ENCODE data around the gene RXRB.
"Not testable (repeated sequence)": the region's sequence is repeated elsewhere in the genome, so short reads cannot be mapped to it uniquely, and the experiment has no call there.

RXRB gene

GRCh38 chr6:33160728-33161344 lies 39.6 kb downstream of the RXRB start:
- peak; percentile 60 for DNase-seq

DNA sequence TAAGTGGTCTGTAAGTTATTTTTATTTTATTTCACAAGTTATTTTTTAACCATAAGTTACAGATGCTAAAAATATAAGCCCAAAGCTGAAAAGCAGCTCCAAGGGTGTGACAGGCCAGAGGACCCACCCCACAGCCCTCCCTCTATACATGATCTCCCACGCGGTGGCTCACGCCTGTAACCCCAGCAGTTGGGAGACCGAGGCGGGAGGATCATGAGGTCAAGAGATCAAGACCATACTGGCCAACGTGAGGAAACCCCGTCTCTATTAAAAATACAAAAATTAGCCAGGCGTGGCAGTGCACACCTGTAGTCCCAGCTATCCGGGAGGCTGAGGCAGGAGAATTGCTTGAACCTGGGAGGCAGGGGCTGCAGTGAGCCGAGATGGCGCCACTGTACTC lies 40.4 kb downstream of the RXRB start:
- DNase-seq = no peak

- DNase-seq = no peak
These were observed 43.5 kb downstream of the RXRB start for GRCh38 chr6:33156964-33157363.

- DNase-seq = no peak
These were observed 43.9 kb downstream of the RXRB start for GRCh38 chr6:33156561-33156960.

DNA sequence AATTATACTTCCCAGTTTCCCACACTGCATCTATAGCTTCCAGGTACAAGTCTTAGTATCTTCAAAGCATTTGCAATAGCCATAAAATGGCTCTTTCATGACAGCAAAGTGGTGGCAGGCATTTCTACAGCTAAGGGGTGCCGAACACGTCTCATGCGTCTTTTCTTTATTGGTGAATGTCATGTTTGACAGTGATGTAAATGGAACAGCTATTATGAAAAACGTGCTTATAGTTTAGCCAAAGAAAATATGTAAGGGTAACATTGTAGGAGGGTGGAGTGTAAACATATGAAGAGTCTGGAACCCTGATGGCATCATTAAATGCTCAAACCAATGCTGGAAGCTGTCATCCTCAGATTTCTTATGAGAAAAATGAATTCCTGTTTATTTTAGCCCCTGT lies 46.1 kb downstream of the RXRB start:
- no peak for DNase-seq

GRCh38 chr6:33151050-33151449 lies 49.4 kb downstream of the RXRB start:
- no peak for DNase-seq

DNA sequence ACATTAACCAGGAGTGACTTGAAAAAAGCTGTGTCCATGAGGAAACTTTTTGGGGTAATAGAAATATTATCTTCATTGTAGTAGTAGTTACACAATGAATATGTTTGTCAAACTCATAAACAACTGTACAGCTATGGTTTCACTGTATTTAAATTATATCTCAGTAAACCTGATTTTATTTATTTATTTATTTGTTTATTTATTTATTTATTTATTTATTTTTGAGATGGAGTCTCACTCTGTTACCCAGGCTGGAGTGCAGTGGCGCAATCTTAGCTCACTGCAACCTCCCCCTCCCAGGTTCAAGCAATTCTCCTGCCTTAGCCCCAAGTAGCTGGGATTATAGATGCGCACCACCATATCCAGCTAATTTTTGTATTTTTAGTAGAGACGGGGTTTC lies 49.9 kb downstream of the RXRB start:
- not testable (repeated sequence) for DNase-seq

DNA sequence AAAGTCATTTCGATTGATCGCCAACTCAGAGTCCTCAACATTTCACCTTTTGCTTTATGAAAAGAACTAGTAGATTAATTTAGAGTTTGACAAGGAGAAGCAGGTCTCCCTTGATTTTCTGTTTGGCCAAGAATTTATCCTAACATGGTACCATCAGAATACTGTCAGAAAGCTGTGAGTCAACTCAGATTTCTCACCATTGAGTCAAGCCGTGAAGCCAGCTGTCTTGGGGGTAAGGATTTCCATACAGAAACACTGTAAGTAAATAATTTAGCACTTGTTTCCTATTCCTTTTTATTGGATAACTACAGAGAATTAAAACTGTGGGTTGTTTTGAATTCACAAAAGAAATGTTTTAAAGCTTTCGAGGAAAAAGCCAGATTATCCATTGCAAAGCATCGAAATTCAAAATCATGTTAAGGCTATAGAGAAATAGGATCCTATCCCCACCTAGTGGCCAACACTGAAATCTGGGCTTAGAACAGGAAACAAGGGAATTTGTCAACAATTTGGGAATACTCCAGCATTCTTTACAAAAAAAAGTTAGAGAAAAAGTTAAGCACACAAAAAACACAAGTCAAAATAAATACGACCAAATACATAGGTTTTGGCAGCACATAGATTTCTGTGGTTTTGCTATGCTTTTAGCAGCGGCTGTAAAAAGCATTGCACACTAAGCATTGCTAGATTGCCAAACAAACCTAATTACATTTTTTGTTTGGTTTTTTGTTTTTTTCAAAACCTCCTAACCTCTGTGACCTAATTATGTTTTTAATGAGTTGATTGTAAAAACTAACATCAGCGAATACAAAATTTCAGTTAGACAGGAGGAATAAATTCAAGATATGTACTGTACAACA lies 52.4 kb downstream of the RXRB start:
- DNase-seq = no peak

DNA sequence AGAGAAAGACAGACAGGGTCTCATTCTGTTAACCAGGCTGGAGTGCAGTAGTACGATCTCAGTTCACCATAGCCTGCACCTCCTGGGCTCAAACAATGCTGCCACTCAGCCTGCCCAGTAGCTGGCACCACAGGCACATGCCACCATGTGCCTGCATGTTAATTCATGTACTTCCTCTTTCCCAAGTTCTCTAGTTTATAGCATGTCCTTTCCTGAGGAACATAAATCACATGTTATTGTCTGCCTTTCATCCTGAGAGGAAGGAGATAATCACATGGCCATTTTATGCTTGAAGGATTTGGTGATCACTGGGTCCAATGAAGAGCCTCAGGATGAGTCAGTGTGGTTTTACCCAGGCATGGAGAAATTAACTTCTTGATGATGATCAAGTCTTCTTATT lies 56.1 kb downstream of the RXRB start:
- DNase-seq = no peak
